ENCODE data around the gene RIPPLY2.
"Not testable (repeated sequence)": the region's sequence is repeated elsewhere in the genome, so short reads cannot be mapped to it uniquely, and the experiment has no call there.

Gene RIPPLY2

DNA sequence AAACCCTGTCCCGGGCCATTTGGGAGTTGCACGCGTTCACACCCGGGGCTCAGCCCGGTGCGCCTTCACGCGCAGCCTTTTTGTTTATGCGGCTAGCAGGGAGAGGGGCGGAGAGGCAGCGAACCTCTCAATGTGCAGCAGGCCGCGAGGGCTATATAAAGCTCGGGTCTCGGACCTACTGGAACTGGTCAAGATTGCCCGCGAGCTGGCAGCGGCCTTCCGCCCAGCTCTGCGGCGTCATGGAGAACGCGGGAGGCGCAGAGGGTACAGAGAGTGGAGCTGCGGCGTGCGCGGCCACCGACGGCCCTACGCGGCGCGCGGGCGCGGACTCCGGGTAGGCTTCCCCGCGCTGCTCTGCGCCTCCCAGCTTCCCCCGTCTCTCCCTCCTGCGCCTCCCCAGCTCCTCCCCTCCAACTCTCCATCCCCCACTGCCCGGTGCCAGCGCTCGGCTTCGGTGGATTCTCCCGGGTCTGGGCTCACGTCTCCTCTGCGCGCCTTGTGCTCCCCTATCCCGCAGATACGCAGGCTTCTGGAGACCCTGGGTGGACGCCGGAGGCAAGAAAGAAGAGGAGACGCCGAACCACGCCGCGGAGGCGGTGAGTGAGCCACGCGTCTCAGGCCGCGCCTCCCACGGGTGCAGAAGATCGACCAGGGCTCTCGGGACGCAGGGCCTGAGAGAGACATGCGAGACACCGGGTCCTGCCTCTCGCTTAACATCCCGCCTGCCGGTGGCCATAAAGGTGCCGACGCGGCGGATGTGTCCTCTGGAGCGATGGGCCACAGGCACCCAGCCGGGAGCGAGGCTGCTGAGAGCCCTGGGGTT is at the start of gene RIPPLY2:
Gene RIPPLY2 (plus strand): TSS at position 183 of the 823 bp plus-strand sequence. CDS start 57 bp downstream, at position 240.
- DNase-seq (ENCODE audit: low read depth in 2 of 2), result no peak

- DNase-seq (ENCODE audit: low read depth in 2 of 2), result not testable (repeated sequence)
These were observed 49.7 kb upstream of the RIPPLY2 start for GRCh38 chr6:83803492-83803891.

GRCh38 chr6:83804886-83805285 is 48.3 kb upstream of the RIPPLY2 start:
- DNase-seq (ENCODE audit: low read depth in 2 of 2), result no peak

- no peak for DNase-seq (ENCODE audit: low read depth in 2 of 2)
These were observed 45.2 kb upstream of the RIPPLY2 start for GRCh38 chr6:83808005-83808404.

DNA sequence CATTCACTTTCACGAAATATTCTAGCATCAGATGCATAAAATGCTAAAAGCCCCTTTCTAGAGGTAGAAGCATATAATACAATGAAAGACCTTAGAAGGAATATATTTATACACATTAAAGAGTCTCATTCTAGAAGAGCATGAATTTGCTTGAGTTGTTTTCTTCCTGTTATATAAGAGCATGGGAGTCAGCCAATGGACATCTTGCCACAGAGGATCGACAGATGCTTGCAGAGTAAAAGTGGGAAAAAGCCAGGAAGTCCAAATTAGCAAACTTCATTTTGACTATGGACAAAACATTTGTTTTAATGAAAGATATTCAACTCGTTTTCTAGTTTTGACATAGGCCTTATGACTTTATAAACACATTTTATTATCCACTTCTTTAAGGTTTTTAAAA is 44.2 kb upstream of the RIPPLY2 start:
- no peak for DNase-seq (ENCODE audit: low read depth in 2 of 2)

- DNase-seq (ENCODE audit: low read depth in 2 of 2), result no peak
These were observed 40.6 kb upstream of the RIPPLY2 start for GRCh38 chr6:83812595-83812994.

- DNase-seq (ENCODE audit: low read depth in 2 of 2), result no peak
These were observed 37.4 kb upstream of the RIPPLY2 start for GRCh38 chr6:83815631-83816272.

GRCh38 chr6:83822629-83823169 is 30.5 kb upstream of the RIPPLY2 start:
- DNase-seq (ENCODE audit: low read depth in 2 of 2), result no peak

DNA sequence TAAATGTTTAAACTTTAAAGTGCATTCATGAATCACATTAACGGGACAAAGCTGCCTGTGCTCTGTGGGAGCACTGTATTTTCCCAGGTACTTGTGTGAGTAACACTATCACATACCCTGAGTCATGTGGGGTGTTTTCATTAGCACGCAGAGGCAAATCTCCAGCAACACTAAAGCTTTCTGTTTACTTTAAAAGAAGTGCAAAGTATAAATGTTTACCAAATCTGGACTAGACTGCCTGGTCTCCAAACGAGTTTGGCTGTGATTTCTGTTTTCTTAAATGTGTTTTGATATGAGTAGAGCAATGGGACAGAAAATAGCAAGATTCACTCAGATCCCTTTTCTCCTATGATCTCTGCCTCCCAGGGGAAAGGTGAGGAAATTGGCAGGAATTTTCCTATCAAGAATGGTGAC is 28.8 kb upstream of the RIPPLY2 start:
- DNase-seq (ENCODE audit: low read depth in 2 of 2), result no peak

DNA sequence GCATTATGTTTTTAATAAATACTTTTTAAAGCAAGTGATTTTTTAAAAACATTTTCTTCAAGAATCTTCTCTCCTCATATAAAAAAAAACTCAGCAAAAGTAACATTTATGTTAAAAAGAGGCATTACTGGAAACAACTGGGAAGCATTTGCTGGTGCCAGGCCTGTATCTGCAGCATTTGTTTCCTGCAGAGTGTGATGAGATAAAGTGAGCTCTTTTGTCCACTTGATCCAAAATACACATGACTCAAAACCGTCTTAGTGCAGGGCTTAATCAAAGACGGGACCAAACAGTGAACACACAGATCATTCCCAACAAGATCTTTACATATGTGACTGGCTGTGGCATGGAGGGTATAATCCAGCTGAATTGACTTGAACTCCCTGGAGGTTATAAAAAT is 28.3 kb upstream of the RIPPLY2 start:
- no peak for DNase-seq (ENCODE audit: low read depth in 2 of 2)

DNA sequence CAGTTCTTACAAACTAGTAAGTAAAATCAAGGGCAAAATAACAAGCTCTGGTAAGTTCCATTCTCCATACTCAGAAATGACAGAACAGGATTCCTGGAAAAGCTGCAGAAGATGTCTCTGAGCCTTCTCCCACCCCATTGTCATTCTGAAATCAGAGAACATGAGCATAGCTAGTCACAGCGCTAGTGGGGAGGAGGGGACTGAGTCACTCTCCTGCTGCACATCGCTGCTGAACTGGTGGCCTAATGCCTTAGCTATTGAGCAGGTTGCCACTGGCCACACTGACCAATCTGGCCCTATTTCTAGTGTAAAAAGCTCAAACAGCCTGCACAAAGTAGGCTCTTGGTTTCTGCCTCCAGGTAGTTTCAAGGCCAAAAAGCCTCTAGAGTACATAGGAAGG is 26.1 kb upstream of the RIPPLY2 start:
- no peak for DNase-seq (ENCODE audit: low read depth in 2 of 2)

GRCh38 chr6:83838727-83839126 is 14.4 kb upstream of the RIPPLY2 start:
- no peak for DNase-seq (ENCODE audit: low read depth in 2 of 2)

- no peak for DNase-seq (ENCODE audit: low read depth in 2 of 2)
These were observed 9.0 kb upstream of the RIPPLY2 start for GRCh38 chr6:83844170-83844569.

DNA sequence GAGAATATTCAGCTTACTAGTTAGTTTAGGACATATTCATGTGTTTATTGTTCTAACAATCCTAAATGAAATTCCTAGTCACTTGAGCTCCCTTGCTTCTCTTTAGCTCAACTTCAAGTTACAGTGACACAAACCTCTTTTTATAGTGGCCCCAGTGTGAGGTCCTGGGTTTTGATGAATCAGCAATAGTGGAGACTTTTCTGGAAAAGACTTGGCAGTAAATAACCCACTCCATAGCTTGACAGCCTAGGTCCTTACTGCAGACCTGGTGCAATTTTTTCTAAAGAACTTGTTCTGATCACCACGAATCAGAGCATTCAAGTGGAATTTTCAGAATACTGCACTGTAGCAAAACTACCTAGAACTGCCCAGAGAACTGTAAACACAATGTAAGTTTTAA is 6.9 kb upstream of the RIPPLY2 start:
- no peak for DNase-seq (ENCODE audit: low read depth in 2 of 2)

DNA sequence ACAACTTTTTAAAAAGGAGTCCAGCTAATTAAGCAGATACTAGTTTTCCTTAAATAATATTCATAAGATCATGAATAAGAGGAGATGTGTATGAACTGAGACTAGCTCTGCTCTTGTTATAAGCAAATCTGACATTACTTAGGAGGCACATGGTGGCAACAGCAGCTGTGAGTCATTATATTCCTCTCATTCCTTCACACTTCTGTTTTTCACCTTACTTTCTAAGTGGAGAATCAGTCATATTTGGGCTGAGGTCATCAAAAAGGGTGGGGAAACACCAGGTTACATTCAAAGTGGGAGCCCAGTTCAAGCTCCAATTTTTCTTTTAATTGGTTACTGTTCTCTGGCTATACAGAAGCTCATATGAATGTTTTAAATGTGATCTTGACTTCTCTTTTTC is 6.0 kb upstream of the RIPPLY2 start:
- DNase-seq (ENCODE audit: low read depth in 2 of 2), result no peak

GRCh38 chr6:83849127-83849526 is 4.0 kb upstream of the RIPPLY2 start:
- no peak for DNase-seq (ENCODE audit: low read depth in 2 of 2)

- no peak for DNase-seq (ENCODE audit: low read depth in 2 of 2)
These were observed 3.5 kb upstream of the RIPPLY2 start for GRCh38 chr6:83849610-83850009.

- DNase-seq (ENCODE audit: low read depth in 2 of 2), result no peak
These were observed 507 bp upstream of the RIPPLY2 start for GRCh38 chr6:83852528-83853177.

- DNase-seq (ENCODE audit: low read depth in 2 of 2), result no peak
These were observed 891 bp downstream of the RIPPLY2 start for GRCh38 chr6:83854001-83854501.

DNA sequence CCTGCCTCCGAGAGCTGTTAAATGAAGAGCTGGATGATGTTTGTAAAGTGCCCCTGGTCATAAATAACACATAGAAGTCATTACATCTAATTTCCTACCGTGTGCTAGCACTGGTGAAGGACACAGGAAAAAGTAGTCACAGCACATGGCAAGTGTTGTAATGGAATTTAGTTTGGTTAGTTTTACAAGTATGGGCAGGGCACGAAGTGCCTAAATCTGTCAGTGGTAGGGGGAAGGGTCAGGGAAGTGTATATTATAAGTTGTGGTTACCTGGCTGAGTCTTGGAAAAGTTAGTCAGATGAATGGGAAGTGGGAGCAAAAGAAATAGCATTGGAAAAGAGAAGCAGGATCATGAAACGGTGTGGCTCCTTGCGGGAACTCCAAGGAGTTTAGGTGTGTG is 1.6 kb downstream of the RIPPLY2 start:
- DNase-seq (ENCODE audit: low read depth in 2 of 2), result no peak

- DNase-seq (ENCODE audit: low read depth in 2 of 2), result peak; percentile 86 to 87
These were observed 6.5 kb downstream of the RIPPLY2 start, which contains the start of gene CYB5R4 for GRCh38 chr6:83859410-83860358. TSS of gene CYB5R4 (plus strand) at chr6:83859689. CDS start at chr6:83859783, 94 bp downstream.

All from fibroblast of skin of left biceps (primary cell).